ENCODE data around the gene SLC22A14.

The SLC22A14 gene

DNA sequence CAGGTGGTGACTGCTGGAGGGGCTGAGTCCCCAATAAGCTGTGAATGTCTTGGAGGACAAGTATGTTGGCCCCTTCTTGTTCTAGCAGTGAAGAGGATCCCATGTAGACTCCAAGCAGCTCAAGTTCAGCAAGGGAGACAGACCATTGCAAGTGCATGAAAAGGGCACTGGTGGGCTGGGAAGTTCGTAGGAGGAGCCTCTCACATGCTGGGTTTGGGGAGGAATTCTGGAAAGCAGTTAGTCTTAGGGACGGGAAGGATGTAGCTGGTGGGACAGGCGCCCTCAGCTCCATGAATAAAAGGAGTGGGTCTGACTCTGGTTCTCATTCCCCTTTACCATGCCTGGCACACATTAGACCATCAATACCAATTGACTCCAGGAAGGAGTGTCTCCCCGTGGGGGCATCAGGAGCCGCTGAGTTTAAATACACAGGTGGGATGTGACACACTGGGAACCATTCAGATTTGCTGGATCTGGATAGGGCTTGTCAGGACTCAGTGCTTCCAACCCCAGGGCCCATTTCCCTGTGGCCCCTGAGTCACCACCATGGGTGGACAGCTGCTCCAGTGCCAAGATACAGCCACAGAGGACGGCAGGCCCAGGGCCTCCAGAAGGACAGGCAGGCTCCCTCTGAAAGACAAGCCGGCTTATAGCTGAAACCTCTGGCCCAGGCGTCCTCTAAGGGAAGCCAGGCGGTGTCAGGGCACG is 63.9 kb downstream of the SLC22A14 start:
- DNase-seq (ENCODE audit: low spot score), result no peak

GRCh38 chr3:38346587-38347410 is 64.7 kb downstream of the SLC22A14 start, which contains the start of gene XYLB:
Gene XYLB (plus strand): TSS chr3:38346785. CDS start chr3:38346869, 84 bp downstream.
- peak; percentile 87 for DNase-seq (ENCODE audit: low spot score)

DNA sequence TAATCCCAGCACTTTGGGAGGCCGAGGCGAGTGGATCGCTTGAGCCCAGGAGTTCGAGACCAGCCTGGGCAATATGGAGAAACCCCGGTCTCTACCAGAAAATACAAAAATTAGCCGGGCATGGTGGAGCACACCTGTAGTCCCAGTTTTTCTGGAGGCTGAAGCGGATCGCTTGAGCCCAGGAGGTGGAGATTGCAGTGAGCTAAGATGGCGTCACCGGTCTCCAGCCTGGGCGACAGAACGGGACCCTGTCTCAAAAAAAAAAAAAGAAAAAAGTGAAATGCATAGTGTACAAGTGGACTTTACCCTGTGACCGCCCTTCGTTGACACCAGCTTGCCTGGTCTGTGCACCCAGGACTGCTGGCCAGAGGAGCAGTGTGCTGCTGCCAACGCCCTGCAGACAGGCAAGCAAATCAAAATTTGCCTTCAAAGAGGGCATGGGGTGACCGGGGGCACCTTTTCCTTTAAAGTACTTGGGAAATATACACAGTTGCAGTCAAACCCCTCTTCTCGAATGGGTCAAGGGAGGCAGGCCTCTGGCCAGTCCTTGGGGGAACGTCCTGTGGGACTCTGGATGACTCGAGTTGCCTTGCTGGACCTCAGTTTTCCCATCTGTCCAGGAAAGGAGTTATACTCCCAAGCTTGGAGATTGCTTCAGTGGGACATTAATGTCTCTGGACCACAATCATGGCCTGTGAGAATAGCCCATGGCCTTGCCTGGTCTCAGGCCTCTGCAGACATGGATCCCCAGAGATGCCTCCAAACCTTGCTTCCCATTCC is 65.5 kb downstream of the SLC22A14 start:
- DNase-seq (ENCODE audit: low spot score), result peak; percentile 70

DNA sequence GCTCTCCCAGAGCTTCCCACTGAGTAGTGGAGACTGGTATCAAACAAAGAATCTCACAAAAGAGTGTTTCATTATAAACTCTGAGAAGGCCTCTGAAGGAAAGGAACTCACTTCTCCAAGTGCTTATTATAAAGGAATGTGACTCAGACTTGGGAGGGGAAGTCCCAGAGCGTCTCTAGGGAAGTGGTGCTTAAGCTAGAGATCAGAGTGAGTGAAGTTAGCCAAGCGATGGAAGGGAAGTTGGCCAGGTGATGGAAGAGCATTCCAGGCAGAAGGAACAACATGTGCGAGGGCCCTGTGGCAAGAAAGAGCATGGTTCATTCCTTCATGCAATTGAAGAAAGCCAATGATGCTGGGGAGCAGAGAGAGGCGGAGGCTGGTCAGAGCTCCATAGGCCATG is 66.8 kb downstream of the SLC22A14 start:
- no peak for DNase-seq (ENCODE audit: low spot score)

GRCh38 chr3:38349684-38350359 is 67.7 kb downstream of the SLC22A14 start:
- no peak for DNase-seq (ENCODE audit: low spot score)

DNA sequence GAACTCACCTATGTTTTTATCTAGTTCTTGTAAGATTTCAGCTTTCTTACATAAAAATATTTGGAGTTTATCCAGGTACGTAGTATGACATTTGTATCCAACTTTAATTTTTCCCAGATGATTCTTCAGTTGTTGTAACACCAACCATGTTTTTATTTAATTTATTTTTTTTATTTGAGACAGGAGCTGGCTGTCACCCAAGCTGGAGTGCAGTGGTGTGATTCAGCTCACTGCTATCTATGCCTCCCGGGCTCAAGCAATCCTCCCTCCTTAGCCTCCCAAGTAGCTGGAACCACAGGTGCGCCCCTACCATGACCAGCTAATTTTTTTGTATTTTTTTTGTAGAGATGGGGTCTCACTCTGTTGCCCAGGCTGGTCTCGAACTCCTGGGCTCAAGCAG is 71.1 kb downstream of the SLC22A14 start:
- no peak for DNase-seq (ENCODE audit: low spot score)

- DNase-seq (ENCODE audit: low spot score), result no peak
Measured at GRCh38 chr3:38354588-38355330, 72.7 kb downstream of the SLC22A14 start.

DNA sequence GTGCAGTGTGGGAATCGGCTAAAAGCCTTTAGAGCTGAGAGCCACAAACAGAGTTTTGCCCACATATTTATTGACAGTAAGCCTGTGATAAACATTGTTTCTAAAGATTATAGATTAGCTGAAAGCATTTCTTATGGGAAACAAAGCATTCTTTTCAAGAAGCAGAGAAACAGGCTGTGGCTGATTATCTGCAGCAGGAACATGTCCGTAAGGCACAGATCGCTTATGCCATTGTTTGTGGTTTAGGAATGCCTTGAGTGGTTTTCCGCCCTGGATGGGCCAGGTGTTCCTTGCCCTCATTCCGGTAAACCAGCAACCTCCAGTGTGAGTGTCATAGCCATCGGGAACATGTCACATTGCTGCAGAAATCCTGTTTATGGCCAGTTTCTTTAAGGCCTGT is 76.9 kb downstream of the SLC22A14 start:
- no peak for DNase-seq (ENCODE audit: low spot score)

DNA sequence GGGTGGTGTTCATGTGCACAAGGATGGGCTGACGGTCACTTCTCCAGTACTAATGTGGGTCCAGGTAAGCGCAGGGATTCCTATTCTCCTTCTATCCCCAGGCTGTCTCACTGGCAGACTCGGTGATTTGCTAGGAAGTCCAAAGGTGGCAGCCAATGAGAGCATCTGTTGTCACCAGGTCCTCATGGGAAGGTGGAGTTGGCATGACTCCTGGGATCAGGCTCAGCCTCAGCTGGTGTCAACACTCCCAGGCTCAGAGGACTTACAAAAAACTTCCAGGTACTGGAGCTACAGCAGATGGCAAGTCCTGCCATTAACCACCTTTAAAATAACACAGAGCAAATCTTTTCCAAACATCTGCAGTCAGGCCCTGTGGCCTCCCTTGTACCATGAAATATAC is 78.3 kb downstream of the SLC22A14 start:
- no peak for DNase-seq (ENCODE audit: low spot score)

GRCh38 chr3:38361496-38361895 is 79.4 kb downstream of the SLC22A14 start:
- DNase-seq (ENCODE audit: low spot score), result no peak

GRCh38 chr3:38362825-38363224 is 80.7 kb downstream of the SLC22A14 start:
- no peak for DNase-seq (ENCODE audit: low spot score)

DNA sequence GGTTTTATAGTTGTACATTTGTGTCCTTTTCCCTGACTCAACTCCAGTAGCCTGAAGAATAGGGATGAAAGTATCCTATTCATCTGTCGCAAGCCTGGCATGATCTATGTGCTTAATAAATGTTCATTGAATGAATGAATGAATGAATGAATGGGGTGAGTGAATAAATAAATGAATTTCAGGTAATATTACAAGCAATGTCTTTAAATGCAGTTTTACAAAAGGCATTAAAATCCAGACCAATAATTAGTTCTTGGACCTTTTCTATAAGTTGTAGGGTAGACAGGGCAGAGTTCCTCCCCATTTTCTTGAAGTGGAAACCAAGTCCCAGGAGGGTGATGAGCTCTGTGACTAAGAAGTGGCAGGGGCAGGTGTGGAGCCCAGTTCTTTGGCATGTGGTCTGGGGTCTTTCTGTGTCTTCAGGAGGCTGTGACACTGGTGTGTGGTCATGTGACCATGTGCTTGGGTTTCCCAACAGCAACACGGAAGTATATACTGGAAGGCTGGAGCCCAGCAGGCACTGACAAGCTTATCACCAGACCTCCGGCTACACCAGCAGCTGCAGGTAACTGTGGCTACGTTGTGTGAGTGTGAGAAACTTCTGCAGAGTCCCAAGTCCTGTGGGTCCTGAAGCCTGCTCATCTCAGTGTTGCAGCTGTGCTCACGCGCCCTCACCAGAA is 82.8 kb downstream of the SLC22A14 start:
- DNase-seq (ENCODE audit: low spot score), result no peak

DNA sequence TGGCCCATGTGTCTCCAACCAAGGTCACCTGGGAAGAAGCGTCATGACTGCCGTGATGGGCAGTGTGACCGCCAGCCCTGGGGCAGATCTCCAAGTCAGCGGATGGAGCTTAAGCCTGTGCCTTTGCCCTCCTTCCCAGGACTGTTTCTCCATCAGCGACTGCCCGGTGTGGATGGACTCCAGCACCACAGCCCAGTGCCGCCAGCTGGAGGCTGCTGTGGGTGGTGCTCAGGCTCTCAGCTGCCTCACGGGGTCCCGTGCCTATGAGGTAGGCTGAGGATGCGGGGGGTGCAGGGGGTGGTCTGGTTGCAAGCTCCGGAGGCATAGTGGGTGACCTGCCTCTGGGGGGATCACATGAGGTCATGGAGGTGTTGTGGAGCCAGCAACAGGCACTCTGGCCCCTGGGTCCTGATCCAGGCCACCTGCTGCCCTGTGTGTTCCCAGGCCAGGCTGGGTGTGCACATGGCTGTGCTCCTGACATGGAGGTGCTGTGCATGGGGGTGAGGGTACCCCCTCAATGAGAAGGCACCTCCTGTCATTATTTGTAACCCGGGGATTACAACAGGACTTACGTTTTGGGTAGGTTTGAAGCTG is 83.5 kb downstream of the SLC22A14 start:
- DNase-seq (ENCODE audit: low spot score), result no peak

DNA sequence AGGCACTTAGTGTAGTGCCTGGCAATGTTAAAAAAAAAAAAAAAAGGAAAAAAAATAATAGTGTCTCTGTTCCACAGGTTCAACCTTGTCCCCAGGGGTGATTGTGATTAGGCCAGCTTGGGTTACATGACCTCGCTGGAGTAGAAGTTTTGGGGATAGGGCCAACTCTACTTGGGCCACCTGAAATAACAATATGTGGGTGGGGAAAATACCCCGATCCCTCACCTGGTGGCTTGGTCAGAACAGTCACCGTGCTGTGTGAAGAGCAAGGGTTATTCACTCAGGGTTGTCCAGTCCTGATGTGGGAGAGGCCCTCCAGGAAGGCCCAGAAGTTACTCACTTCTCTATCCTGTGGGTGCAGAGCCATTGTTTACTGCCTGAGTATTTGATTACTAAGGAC is 84.0 kb downstream of the SLC22A14 start:
- no peak for DNase-seq (ENCODE audit: low spot score)

- no peak for DNase-seq (ENCODE audit: low spot score)
Measured at GRCh38 chr3:38367779-38368178, 85.7 kb downstream of the SLC22A14 start.
